SK-N-SH treated with all-trans-retinoic acid at 6 μM for 48 hours (cell line): ENCODE results near the gene AP2M1.
"Not testable (repeated sequence)": the region's sequence is repeated elsewhere in the genome, so short reads cannot be mapped to it uniquely, and the experiment has no call there.

Experiments
- ATAC-seq: fragments of 200-7000 bp; cut with Tn5 transposase; 3 replicates; pipeline ENCODE4 v1.9.1; 2020; ENCODE audit warnings: mild to moderate bottlenecking, moderate library complexity
- ARNTL ChIP-seq: fragments of 450-650 bp; formaldehyde crosslinking; IDR thresholded peaks from 2 replicates; pipeline ENCODE4 v1.5.0; 2020; ENCODE audit warnings: low read depth, mild to moderate bottlenecking, moderate library complexity, borderline replicate concordance
- BACH2 ChIP-seq: fragments of 250-450 bp; sonication (Bioruptor Pico); IDR thresholded peaks from 2 replicates; pipeline ENCODE4 v1.9.0; 2021; ENCODE audit warnings: mild to moderate bottlenecking, borderline replicate concordance
- ESRRG ChIP-seq: fragments of 250-450 bp; sonication (Bioruptor Pico); IDR thresholded peaks from 2 replicates; pipeline ENCODE4 v1.6.1; 2021; ENCODE audit warnings: mild to moderate bottlenecking
- GLIS3 ChIP-seq: fragments of 250-450 bp; sonication (Bioruptor Pico); IDR thresholded peaks from 2 replicates; pipeline ENCODE4 v1.5.0; 2020; ENCODE audit warnings: mild to moderate bottlenecking, moderate library complexity
- ISL1 ChIP-seq: fragments of 250-450 bp; sonication (Bioruptor Pico); IDR thresholded peaks from 2 replicates; pipeline ENCODE4 v2.1.2; 2022; ENCODE audit warnings: mild to moderate bottlenecking, moderate library complexity
- OSR1 ChIP-seq: fragments of 250-450 bp; sonication (Bioruptor Pico); IDR thresholded peaks from 2 replicates; pipeline ENCODE4 v1.8.0; 2022; ENCODE audit warnings: moderate library complexity, mild to moderate bottlenecking, inconsistent platforms
- PATZ1 ChIP-seq: fragments of 250-450 bp; sonication (Bioruptor Pico); IDR thresholded peaks from 2 replicates; pipeline ENCODE4 v1.8.0; 2020; ENCODE audit warnings: mild to moderate bottlenecking, moderate library complexity, borderline replicate concordance
- PPARA ChIP-seq: fragments of 250-450 bp; sonication (Bioruptor Pico); IDR thresholded peaks from 2 replicates; pipeline ENCODE4 v1.5.0; 2020; ENCODE audit warnings: mild to moderate bottlenecking, borderline replicate concordance
- RARB ChIP-seq: fragments of 250-450 bp; sonication (Bioruptor Pico); IDR thresholded peaks from 2 replicates; pipeline ENCODE4 v1.8.0; 2021; ENCODE audit warnings: mild to moderate bottlenecking, moderate library complexity
- SNAI2 ChIP-seq: fragments of 250-450 bp; sonication (Bioruptor Pico); IDR thresholded peaks from 2 replicates; pipeline ENCODE4 v1.5.0; 2020; ENCODE audit warnings: mild to moderate bottlenecking, moderate library complexity
- TCF4 ChIP-seq: fragments of 250-450 bp; sonication (Bioruptor Pico); IDR thresholded peaks from 2 replicates; pipeline ENCODE4 v1.8.0; 2021; ENCODE audit warnings: mild to moderate bottlenecking, moderate library complexity, borderline replicate concordance
- TOX ChIP-seq: fragments of 250-450 bp; sonication (Bioruptor Pico); IDR thresholded peaks from 2 replicates; pipeline ENCODE4 v1.8.0; 2021; ENCODE audit warnings: mild to moderate bottlenecking, moderate library complexity, borderline replicate concordance
- ZC3H10 ChIP-seq: fragments of 250-450 bp; sonication (Bioruptor Pico); IDR thresholded peaks from 2 replicates; pipeline ENCODE4 v1.5.1; 2021; ENCODE audit warnings: mild to moderate bottlenecking, moderate library complexity
- ZFP3 ChIP-seq: fragments of 250-450 bp; sonication (Bioruptor Pico); IDR thresholded peaks from 2 replicates; pipeline ENCODE4 v1.5.0; 2020; ENCODE audit warnings: mild to moderate bottlenecking, moderate library complexity
- ZNF8 ChIP-seq: fragments of 450-650 bp; formaldehyde crosslinking; IDR thresholded peaks from 2 replicates; pipeline ENCODE4 v1.5.0; 2020; ENCODE audit warnings: mild to moderate bottlenecking, moderate library complexity
- TF ChIP-seq, protein P1 (sequence below): fragments of 250-450 bp; sonication (Bioruptor Pico); IDR thresholded peaks from 2 replicates; pipeline ENCODE4 v1.5.0; 2020; ENCODE audit warnings: mild to moderate bottlenecking, moderate library complexity
- TF ChIP-seq, protein P2 (sequence below): fragments of 250-450 bp; sonication (Bioruptor Pico); IDR thresholded peaks from 2 replicates; pipeline ENCODE4 v1.5.1; 2020; ENCODE audit warnings: low read depth, mild to moderate bottlenecking, moderate library complexity

The AP2M1 gene

GRCh38 chr3:184160456-184160855, 14.2 kb upstream of the AP2M1 start (continued):
- TF ChIP-seq, protein P1, sequence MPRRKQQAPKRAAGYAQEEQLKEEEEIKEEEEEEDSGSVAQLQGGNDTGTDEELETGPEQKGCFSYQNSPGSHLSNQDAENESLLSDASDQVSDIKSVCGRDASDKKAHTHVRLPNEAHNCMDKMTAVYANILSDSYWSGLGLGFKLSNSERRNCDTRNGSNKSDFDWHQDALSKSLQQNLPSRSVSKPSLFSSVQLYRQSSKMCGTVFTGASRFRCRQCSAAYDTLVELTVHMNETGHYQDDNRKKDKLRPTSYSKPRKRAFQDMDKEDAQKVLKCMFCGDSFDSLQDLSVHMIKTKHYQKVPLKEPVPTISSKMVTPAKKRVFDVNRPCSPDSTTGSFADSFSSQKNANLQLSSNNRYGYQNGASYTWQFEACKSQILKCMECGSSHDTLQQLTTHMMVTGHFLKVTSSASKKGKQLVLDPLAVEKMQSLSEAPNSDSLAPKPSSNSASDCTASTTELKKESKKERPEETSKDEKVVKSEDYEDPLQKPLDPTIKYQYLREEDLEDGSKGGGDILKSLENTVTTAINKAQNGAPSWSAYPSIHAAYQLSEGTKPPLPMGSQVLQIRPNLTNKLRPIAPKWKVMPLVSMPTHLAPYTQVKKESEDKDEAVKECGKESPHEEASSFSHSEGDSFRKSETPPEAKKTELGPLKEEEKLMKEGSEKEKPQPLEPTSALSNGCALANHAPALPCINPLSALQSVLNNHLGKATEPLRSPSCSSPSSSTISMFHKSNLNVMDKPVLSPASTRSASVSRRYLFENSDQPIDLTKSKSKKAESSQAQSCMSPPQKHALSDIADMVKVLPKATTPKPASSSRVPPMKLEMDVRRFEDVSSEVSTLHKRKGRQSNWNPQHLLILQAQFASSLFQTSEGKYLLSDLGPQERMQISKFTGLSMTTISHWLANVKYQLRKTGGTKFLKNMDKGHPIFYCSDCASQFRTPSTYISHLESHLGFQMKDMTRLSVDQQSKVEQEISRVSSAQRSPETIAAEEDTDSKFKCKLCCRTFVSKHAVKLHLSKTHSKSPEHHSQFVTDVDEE (CRISPR knock-in tag) = no peak
- no peak for TF ChIP-seq ARNTL

DNA sequence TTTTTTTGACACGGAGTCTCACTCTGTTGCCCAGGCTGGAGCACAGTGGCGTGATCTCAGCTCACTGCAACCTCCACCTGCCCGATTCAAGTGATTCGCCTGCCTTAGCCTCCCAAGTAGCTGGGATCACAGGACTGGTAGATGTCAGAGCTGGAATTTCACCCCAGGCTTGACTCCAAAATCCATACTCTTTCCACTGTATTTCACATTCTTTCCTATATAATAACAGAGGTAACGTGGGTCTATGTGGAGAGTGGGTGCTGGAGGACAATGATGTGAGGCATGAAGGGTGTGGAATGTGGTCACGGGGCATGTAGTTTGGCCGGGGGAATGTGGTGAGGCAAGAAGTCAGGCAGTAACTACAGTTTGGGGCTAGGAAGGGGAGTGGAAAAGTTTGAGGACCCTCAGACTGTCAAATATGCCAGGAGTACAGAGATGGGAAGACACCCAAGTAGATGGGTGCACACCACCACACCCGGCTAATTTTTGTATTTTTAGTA, 12.0 kb upstream of the AP2M1 start:
- ATAC-seq = not testable (repeated sequence)

GRCh38 chr3:184164648-184165330, 9.9 kb upstream of the AP2M1 start:
- TF ChIP-seq ISL1 (CRISPR knock-in tag) = no peak
- TF ChIP-seq, protein P2, sequence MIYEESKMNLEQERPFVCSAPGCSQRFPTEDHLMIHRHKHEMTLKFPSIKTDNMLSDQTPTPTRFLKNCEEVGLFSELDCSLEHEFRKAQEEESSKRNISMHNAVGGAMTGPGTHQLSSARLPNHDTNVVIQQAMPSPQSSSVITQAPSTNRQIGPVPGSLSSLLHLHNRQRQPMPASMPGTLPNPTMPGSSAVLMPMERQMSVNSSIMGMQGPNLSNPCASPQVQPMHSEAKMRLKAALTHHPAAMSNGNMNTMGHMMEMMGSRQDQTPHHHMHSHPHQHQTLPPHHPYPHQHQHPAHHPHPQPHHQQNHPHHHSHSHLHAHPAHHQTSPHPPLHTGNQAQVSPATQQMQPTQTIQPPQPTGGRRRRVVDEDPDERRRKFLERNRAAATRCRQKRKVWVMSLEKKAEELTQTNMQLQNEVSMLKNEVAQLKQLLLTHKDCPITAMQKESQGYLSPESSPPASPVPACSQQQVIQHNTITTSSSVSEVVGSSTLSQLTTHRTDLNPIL (CRISPR knock-in tag) = no peak
- TF ChIP-seq TOX (CRISPR knock-in tag) = no peak
- no peak for TF ChIP-seq TCF4
- no peak for TF ChIP-seq BACH2 (CRISPR knock-in tag)
- no peak for TF ChIP-seq ZFP3
- no peak for TF ChIP-seq GLIS3 (CRISPR knock-in tag)
- no peak for TF ChIP-seq ZC3H10 (CRISPR knock-in tag)
- TF ChIP-seq RARB (CRISPR knock-in tag) = no peak
- TF ChIP-seq, protein P1 (CRISPR knock-in tag) = no peak
- no peak for TF ChIP-seq OSR1 (CRISPR knock-in tag)
- no peak for TF ChIP-seq SNAI2
- ATAC-seq = no peak

GRCh38 chr3:184165543-184165942, 9.1 kb upstream of the AP2M1 start:
- no peak for ATAC-seq
- TF ChIP-seq PATZ1 (CRISPR knock-in tag) (no peak), OSR1 (CRISPR knock-in tag) (no peak), ISL1 (CRISPR knock-in tag) (no peak), ZNF8 (CRISPR knock-in tag) (no peak), TOX (CRISPR knock-in tag) (no peak), BACH2 (CRISPR knock-in tag) (no peak), ZC3H10 (CRISPR knock-in tag) (no peak), PPARA (CRISPR knock-in tag) (no peak), ESRRG (CRISPR knock-in tag) (no peak)
- TF ChIP-seq, protein P1 (CRISPR knock-in tag) = no peak
